HFF-Myc (cell line): ENCODE data around the gene ECEL1.
A peak's percentile ranks its signal among the peaks of the same experiment; 100 is the strongest.
"Not testable (repeated sequence)": the region's sequence is repeated elsewhere in the genome, so short reads cannot be mapped to it uniquely, and the experiment has no call there.

Source experiments
- DNase-seq: peaks from one replicate; pipeline ENCODE4 v3.0.0-alpha.2; 2011; ENCODE audit warnings: low read depth; ENCODE audit errors: extremely low read depth
- H3K4me3 ChIP-seq: replicated peaks from 2 replicates; pipeline ENCODE4 v1.5.1; 2011; ENCODE audit warnings: low read depth, mild to moderate bottlenecking, control low read depth, low read length
- TF ChIP-seq, protein P1 (sequence below): IDR thresholded peaks from 2 replicates; pipeline ENCODE4 v1.5.1; 2012; ENCODE audit warnings: mild to moderate bottlenecking, low read depth, low read length, control low read depth; ENCODE audit errors: missing control alignments

Gene ECEL1

DNA sequence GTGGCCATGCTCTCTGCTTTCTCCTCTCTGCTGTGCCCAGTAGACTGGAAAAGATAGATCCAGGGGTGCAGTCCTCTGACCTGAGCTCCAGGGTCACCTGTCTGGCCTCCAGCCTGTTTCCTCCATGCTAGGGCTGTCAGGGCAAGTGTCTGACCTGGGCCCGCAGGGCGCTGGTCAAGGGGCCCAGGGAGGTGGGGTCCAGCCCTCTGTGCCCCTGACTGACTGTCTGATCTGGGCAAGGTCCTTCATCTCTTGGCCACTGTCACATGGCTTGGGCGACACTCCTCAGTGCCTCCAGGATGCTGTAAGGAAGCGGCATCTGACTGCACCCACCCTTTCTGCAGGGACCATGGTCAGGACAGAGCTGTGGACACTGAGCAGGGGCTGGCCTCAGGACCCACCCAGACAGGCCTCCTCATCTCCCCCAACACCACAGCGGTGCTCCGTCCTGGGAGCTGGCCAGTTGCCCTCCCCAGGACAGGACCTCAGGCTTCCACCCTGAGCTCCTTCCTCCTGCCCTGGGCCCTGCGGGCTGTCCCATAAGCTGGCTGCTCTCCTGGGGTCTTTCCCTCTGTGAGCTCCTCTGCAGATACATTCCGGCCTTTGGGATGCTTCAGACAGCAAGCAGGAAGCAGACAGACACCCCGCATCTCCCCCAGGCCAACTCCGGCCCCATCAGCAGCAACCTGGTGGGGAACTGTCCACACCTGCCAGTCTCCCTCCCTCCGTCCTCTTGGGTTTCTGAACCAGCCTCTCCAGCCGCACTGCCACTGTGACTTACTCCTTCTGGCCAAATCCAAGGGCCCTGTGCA is 52.9 kb downstream of the ECEL1 start:
- no peak for DNase-seq
- TF ChIP-seq, protein P1, sequence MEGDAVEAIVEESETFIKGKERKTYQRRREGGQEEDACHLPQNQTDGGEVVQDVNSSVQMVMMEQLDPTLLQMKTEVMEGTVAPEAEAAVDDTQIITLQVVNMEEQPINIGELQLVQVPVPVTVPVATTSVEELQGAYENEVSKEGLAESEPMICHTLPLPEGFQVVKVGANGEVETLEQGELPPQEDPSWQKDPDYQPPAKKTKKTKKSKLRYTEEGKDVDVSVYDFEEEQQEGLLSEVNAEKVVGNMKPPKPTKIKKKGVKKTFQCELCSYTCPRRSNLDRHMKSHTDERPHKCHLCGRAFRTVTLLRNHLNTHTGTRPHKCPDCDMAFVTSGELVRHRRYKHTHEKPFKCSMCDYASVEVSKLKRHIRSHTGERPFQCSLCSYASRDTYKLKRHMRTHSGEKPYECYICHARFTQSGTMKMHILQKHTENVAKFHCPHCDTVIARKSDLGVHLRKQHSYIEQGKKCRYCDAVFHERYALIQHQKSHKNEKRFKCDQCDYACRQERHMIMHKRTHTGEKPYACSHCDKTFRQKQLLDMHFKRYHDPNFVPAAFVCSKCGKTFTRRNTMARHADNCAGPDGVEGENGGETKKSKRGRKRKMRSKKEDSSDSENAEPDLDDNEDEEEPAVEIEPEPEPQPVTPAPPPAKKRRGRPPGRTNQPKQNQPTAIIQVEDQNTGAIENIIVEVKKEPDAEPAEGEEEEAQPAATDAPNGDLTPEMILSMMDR = no peak
- H3K4me3 ChIP-seq = no peak overlapping the region

- TF ChIP-seq, protein P1 = no peak
- H3K4me3 ChIP-seq = no peak overlapping the region
- no peak for DNase-seq
Observed at GRCh38 chr2:232434091-232434490, 53.5 kb downstream of the ECEL1 start.

DNA sequence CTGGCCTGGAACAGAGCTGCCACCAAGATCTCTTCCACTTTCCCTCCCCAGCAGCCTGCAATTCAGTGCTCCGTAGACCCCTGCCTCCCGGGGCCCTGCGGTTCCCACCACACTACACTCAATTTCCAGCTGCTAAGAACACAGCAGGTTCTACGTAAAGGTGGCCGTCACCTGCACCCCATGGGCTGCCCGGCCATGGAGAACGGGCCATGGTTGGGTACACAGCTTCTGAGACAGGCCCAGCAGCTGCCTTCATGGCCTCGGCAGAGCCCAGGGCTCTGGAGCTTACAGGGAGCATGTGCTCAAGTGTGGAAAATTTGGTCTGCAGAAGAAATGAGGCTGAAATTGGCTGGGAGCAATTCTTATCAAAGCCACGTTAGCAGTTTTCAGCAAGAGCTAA is 54.0 kb downstream of the ECEL1 start:
- not testable (repeated sequence) for H3K4me3 ChIP-seq, DNase-seq

GRCh38 chr2:232432598-232433184 is 54.9 kb downstream of the ECEL1 start:
- no peak for DNase-seq
- TF ChIP-seq, protein P1 = peak; percentile 18
- H3K4me3 ChIP-seq = no peak overlapping the region

- no peak for DNase-seq
- TF ChIP-seq, protein P1 = no peak
- H3K4me3 ChIP-seq = no peak overlapping the region
Observed at GRCh38 chr2:232431705-232432590, 55.7 kb downstream of the ECEL1 start.
